ENCODE data around the gene ALDH3B1.

The ALDH3B1 gene

DNA sequence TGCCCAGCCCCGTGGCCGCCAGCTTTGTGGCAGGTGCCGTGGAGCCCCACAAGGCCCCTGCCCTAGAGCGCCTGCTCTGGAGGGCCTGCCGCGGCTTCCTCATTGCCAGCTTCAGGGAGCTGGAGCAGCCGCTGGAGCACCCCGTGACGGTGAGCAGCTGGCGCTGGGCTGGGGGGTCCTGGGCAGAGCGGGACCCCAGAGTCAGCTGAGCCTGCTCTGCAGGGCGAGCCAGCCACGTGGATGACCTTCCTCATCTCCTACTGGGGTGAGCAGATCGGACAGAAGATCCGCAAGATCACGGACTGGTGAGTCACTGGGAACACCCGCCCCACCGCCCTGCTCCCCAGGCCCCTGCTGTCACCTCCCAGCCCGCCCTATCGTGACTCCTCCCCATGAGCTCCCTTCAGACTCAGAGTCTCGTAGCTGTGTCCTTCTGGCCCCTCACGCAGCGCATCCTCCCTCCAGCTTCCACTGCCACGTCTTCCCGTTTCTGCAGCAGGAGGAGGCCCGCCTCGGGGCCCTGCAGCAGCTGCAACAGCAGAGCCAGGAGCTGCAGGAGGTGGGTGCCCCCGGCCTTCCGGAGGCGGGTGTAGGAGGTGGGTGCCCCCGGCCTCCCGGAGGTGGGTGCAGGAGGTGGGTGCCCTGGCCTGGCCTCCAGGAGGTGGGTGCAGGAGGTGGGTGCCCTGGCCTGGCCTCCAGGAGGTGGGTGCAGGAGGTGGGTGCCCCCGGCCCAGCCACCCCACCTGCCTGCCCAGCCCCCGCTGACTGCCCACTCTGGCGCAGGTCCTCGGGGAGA lies 33.4 kb downstream of the ALDH3B1 start:
- no peak for DNase-seq (ENCODE audit: low read depth in 3 of 3)

- no peak for DNase-seq (ENCODE audit: low read depth in 3 of 3)
Observed at GRCh38 chr11:68044145-68044813, 34.2 kb downstream of the ALDH3B1 start.

DNA sequence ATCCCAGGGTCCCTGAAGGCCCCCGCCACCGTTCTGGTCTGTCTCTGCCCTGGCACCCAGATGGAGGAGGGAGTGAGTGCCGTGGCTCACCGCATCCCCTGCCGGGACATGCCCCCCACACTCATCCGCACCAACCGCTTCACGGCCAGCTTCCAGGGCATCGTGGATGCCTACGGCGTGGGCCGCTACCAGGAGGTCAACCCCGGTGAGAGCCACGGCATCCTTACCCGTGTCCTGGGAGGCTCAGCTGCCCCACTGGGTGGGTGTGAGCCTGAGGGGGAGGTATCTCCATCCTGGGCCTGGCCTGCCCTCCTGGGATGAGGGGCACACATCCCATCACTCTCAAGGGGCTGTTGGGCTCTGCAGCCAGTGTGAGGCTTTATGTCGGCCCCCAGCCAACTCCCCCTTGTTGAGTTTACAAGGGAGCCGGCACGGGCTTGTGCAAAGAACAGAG lies 34.8 kb downstream of the ALDH3B1 start:
- no peak for DNase-seq (ENCODE audit: low read depth in 3 of 3)

DNA sequence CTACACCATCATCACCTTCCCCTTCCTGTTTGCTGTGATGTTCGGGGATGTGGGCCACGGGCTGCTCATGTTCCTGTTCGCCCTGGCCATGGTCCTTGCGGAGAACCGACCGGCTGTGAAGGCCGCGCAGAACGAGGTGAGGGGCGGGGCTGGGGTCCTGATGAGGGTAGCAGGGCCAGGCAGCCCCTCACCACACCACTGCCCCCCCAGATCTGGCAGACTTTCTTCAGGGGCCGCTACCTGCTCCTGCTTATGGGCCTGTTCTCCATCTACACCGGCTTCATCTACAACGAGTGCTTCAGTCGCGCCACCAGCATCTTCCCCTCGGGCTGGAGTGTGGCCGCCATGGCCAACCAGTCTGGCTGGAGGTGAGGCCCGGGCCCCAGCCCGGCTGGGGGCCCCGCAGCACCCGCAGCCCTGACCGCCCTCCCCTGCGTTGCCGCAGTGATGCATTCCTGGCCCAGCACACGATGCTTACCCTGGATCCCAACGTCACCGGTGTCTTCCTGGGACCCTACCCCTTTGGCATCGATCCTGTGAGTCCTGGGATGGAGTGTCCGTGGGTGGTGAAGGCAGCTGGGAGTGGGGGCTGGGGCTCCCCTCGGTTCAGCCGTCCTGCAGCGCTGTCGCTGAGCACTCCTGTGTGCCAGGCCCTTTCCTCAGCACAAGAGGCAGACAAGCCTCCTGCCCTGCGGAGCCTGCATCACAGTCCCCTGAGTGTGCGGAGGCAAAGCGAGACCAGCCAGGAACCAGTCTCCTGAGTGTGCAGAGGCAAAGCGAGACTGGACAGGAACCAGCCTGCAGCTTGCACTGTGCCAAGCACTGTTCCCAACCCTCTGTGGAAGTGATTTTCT lies 37.5 kb downstream of the ALDH3B1 start:
- no peak for DNase-seq (ENCODE audit: low read depth in 3 of 3)

DNA sequence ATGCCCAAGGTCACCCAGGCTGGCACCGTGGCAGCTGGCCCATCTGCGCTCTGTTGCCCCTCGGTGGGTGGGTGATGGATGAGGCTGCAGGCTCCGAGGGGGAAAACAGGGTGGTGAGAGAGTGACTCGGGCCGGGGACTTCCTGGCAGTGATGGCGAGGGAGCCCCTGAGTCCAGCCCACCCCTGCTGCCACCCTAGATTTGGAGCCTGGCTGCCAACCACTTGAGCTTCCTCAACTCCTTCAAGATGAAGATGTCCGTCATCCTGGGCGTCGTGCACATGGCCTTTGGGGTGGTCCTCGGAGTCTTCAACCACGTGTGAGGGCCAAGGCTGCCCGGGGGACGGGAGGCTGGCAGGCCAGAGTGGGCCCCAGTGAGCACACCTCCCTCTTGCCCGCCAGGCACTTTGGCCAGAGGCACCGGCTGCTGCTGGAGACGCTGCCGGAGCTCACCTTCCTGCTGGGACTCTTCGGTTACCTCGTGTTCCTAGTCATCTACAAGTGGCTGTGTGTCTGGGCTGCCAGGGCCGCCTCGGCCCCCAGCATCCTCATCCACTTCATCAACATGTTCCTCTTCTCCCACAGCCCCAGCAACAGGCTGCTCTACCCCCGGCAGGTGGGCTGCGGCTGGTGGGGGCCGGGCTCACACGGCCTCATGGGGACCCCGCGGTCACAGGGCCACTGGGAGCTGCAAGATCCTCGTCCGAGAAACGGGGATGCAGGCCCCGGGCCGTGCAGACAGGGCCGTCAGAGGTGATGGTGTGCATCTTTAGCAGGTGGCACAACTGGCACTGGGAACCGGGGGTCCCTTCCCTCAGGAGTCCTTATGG lies 38.8 kb downstream of the ALDH3B1 start:
- no peak for DNase-seq (ENCODE audit: low read depth in 3 of 3)

DNA sequence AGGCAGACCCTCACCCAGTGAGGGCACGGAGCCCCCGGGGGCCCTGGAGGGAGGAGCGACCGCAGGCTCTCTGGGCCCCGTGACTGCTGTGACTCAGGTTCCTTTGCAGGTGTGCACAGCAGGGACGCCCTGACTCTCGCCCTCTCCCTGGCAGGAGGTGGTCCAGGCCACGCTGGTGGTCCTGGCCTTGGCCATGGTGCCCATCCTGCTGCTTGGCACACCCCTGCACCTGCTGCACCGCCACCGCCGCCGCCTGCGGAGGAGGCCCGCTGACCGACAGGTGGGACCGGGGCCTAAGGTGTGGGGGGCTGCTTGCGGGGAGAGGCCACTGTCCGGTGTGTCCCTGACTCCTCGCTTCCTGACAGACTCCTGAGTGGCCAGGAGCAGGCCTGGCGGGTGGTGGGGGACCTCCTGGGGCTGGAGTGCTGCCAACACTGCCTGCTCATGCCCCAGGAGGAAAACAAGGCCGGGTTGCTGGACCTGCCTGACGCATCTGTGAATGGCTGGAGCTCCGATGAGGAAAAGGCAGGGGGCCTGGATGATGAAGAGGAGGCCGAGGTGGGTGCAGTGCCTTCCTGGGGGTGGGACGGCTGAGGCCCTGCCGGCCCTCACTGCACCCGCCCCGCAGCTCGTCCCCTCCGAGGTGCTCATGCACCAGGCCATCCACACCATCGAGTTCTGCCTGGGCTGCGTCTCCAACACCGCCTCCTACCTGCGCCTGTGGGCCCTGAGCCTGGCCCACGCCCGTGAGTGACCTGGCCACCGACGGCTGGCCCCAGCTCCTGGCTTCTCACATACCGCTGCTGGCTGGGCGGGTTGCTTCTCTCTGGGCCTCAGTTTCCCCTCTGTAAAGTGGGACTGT lies 39.6 kb downstream of the ALDH3B1 start:
- no peak for DNase-seq (ENCODE audit: low read depth in 3 of 3)

DNA sequence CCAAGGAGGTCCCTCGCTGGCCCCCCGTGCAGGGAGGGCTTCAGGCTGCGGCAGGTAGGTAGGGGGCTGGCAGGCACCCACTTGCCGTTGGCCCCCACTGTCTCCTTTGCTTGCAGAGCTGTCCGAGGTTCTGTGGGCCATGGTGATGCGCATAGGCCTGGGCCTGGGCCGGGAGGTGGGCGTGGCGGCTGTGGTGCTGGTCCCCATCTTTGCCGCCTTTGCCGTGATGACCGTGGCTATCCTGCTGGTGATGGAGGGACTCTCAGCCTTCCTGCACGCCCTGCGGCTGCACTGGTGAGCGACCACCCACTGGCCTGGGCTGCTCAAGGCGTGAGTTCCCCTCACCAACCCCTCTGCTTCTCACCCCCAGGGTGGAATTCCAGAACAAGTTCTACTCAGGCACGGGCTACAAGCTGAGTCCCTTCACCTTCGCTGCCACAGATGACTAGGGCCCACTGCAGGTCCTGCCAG lies 40.3 kb downstream of the ALDH3B1 start:
- DNase-seq (ENCODE audit: low read depth in 3 of 3) = no peak

- no peak for DNase-seq (ENCODE audit: low read depth in 3 of 3)
Observed at GRCh38 chr11:68051191-68052136, 41.3 kb downstream of the ALDH3B1 start.

GRCh38 chr11:68052137-68052873 lies 42.2 kb downstream of the ALDH3B1 start:
- DNase-seq (ENCODE audit: low read depth in 3 of 3) = no peak

GRCh38 chr11:68053117-68053516 lies 43.0 kb downstream of the ALDH3B1 start:
- DNase-seq (ENCODE audit: low read depth in 3 of 3) = no peak

DNA sequence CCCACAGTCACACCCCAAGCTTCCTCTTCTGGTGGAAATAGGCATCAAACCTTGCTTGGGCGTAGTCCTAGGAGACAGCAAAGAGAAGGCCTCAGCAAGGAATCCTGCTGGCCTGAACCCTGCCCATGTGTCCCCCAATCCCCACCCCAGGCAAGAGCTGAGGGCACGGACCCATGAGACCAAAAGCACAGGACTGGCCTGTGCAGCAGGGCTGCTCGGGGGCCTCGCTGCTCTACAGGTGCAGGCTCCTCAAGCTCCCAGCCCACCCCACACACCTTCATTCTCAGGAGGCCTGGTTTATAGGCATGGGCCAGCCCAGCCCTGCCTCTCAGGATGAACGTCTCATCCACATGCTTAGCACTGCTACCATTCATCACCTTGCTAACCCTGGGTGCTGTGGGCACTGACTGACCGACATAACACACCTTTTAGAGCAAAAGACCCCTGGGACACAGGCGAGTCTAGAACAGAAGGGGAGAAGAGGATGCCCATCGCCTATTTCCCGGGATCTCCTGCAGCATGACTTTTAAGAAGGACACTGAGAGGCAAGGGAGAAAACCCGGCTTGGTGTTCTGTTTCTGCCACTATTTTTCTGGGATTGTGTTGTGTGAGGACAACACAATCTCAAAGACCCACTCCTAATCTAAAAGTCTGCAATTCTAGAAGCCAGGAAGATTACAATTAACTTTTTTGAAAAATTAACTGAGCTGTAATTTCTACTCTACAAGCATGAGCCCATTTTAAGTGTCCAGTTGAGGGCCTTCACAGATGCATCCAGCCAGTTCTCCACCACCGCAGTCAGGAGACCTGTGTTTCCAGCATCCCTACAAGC lies 44.1 kb downstream of the ALDH3B1 start:
- no peak for DNase-seq (ENCODE audit: low read depth in 3 of 3)

- no peak for DNase-seq (ENCODE audit: low read depth in 3 of 3)
Observed at GRCh38 chr11:68056317-68057285, 46.5 kb downstream of the ALDH3B1 start.

DNA sequence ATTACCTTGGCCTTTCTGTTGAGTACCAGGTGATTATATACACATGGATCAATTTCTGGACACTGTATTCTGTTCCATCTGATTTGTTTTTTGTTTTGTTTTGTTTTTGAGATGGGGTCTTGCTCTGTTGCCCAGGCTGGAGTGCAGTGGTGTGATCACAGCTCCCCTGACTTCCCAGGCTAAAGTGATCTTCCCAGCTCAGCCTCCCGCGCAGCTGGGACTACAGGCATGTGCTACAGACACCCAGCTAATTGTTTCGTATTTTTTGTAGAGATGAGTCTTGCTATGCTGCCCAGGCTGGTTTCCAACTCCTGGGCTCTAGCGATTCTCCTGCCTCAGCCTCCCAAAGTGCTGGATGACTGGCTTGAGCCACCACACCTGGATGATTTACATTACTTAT lies 47.7 kb downstream of the ALDH3B1 start:
- DNase-seq (ENCODE audit: low read depth in 3 of 3) = no peak

- no peak for DNase-seq (ENCODE audit: low read depth in 3 of 3)
Observed at GRCh38 chr11:68061508-68061907, 51.4 kb downstream of the ALDH3B1 start.

GRCh38 chr11:68064926-68065325 lies 54.8 kb downstream of the ALDH3B1 start:
- DNase-seq (ENCODE audit: low read depth in 3 of 3) = no peak

DNA sequence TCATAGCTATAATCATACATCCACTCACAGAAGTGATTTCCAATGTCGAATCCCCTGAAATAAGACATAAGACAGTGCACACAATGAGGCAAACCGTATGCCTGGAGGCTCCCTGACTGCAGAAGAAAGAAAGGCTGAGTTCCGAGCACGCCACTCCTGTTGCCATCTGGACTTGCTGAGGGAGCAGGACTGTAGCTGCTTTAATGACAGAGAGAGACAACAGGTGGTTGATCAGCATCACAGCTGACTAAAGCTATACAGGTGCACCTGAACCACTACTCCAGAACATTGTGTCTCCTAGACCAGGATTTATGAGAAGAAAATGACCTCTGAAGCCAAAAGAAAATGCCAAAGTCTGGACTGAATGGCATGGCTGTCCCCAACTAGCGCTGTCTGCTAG lies 55.7 kb downstream of the ALDH3B1 start:
- DNase-seq (ENCODE audit: low read depth in 3 of 3) = no peak
